Activated B cell treated with CpG ODN at 0.5 μM for 24 hours (primary cell): ENCODE results near the gene DUS3L. TPM values are rescaled to one million over a fixed set of nuclear protein-coding genes. Genes with fewer than 3 reads are reported as not detected.
A peak's percentile ranks its signal among the peaks of the same experiment; 100 is the strongest.

Experiments
- ATAC-seq: fragments of 200-7000 bp; cut with Tn5 transposase; one replicate; pipeline ENCODE4 v1.10.0; 2021; ENCODE audit warnings: low read depth, mild to moderate bottlenecking, moderate library complexity
- CTCF ChIA-PET: fragments of 350-600 bp; sonication (Branson Sonifier 250); formaldehyde crosslinking; loops from one replicate; lab custom pipeline; 2021; ENCODE audit warnings: antibody characterized with exemption; lab: Charles Lee
- POLR2A ChIA-PET: fragments of 350-600 bp; sonication (Branson Sonifier 250); formaldehyde crosslinking; loops from one replicate; lab custom pipeline; 2021; ENCODE audit warnings: antibody characterized with exemption; lab: Charles Lee
- DNase-seq: peaks from one replicate; pipeline ENCODE4 v3.0.0; 2022
- H3K27ac Mint-ChIP-seq: one replicate; pipeline ENCODE4 v1.8.0; 2020; ENCODE audit warnings: mixed read lengths
- H3K27me3 Mint-ChIP-seq: one replicate; pipeline ENCODE4 v1.8.0; 2021; ENCODE audit warnings: mixed read lengths
- H3K36me3 Mint-ChIP-seq: one replicate; pipeline ENCODE4 v1.8.0; 2021; ENCODE audit warnings: low read depth, mixed read lengths
- H3K4me1 Mint-ChIP-seq: one replicate; pipeline ENCODE4 v1.8.0; 2021; ENCODE audit warnings: mixed read lengths
- H3K4me3 Mint-ChIP-seq: one replicate; pipeline ENCODE4 v1.8.0; 2020; ENCODE audit warnings: mild to moderate bottlenecking, mixed read lengths
- H3K9me3 Mint-ChIP-seq: one replicate; pipeline ENCODE4 v1.8.0; 2020; ENCODE audit warnings: mixed read lengths
- CTCF ChIP-seq: fragments of 200-600 bp; IDR thresholded peaks from one replicate; pipeline ENCODE4 v1.8.0; 2022; ENCODE audit warnings: antibody characterized with exemption, mild to moderate bottlenecking
- intact Hi-C: fragments of 100-400 bp; cut with micrococcal nuclease; formaldehyde crosslinking; loops from one replicate; pipeline ENCODE4 v1.15.1; 2024
- total RNA-seq: library from RNA; stranded (reverse); gene quantifications from 2 replicates; pipeline ENCODE4 v1.2.3, GENCODE V29; 2022

The DUS3L gene
- total RNA-seq, 1 donor from 2014 or later, result 89.1 TPM

- Mint-ChIP-seq H3K27me3 (peaks cover 25% of the 10 kb centered on the region), H3K36me3 (no peaks in the 10 kb centered on the region), H3K4me1 (peaks cover 9% of the 10 kb centered on the region), H3K9me3 (no peaks in the 10 kb centered on the region), H3K27ac (no peak overlapping the region), H3K4me3 (no peak overlapping the region)
- CTCF ChIA-PET, result interaction anchor here (0.6 kb wide), 1 partner anchor 1017 kb away, joined by 3 read pairs; no protein-coding TSS in a partner anchor
- ATAC-seq (no peak), DNase-seq (no peak)
- TF ChIP-seq CTCF, result no peak
- POLR2A ChIA-PET, result no interaction called here
- intact Hi-C loops, result no loop called here
These were observed 7.3 kb upstream of the DUS3L start for GRCh38 chr19:5798244-5798643.

GRCh38 chr19:5795382-5795919 lies 4.5 kb upstream of the DUS3L start:
- peaks cover 12% of the 10 kb centered on the region for H3K27me3 Mint-ChIP-seq
- DNase-seq (no peak), ATAC-seq (no peak)
- ChIA-PET CTCF (interaction anchor here (1.2 kb wide), 1 partner anchor 9 kb away, joined by 3 read pairs; no protein-coding TSS in a partner anchor), POLR2A (no interaction called here)
- no peaks in the 10 kb centered on the region for H3K9me3 Mint-ChIP-seq
- H3K4me1 Mint-ChIP-seq, result peaks cover 8% of the 10 kb centered on the region
- H3K27ac Mint-ChIP-seq, result no peak overlapping the region
- TF ChIP-seq CTCF, result no peak
- intact Hi-C loops, result no loop called here
- H3K4me3 Mint-ChIP-seq, result no peak overlapping the region
- peaks cover 7% of the 10 kb centered on the region for H3K36me3 Mint-ChIP-seq

- peaks cover 15% of the 10 kb centered on the region for H3K4me1 Mint-ChIP-seq
- ChIA-PET POLR2A (no interaction called here), CTCF (interaction anchor here (3.0 kb wide), 1 partner anchor 11 kb away, joined by 12 read pairs; no protein-coding TSS in a partner anchor)
- no peaks in the 10 kb centered on the region for H3K9me3 Mint-ChIP-seq
- no peak for ATAC-seq
- no peak overlapping the region for H3K4me3 Mint-ChIP-seq
- intact Hi-C loops, result loop anchor here (5.0 kb wide), 4 partner anchors 171 to 1321 kb away; partner anchors contain the start of genes FEM1A, GPR108, HDGFL2 and SAFB
- DNase-seq, result no peak
- no peak for TF ChIP-seq CTCF
- H3K27me3 Mint-ChIP-seq, result peaks cover 6% of the 10 kb centered on the region
- H3K27ac Mint-ChIP-seq, result no peak overlapping the region
- H3K36me3 Mint-ChIP-seq, result peaks cover 25% of the 10 kb centered on the region
These were observed 2.2 kb upstream of the DUS3L start for GRCh38 chr19:5793188-5793587.

GRCh38 chr19:5792224-5792623 lies 1.3 kb upstream of the DUS3L start:
- Mint-ChIP-seq H3K27ac (no peak overlapping the region), H3K36me3 (peaks cover 32% of the 10 kb centered on the region), H3K9me3 (no peaks in the 10 kb centered on the region), H3K4me1 (peaks cover 15% of the 10 kb centered on the region), H3K4me3 (no peak overlapping the region), H3K27me3 (peaks cover 6% of the 10 kb centered on the region)
- CTCF ChIA-PET, result interaction anchor here (3.0 kb wide), 1 partner anchor 12 kb away, joined by 12 read pairs; no protein-coding TSS in a partner anchor
- DNase-seq, result no peak
- intact Hi-C loops, result loop anchor here (5.0 kb wide), 4 partner anchors 170 to 1320 kb away; partner anchors contain the start of genes FEM1A, GPR108, HDGFL2 and SAFB
- no peak for ATAC-seq
- POLR2A ChIA-PET, result interaction anchor here (2.4 to 2.9 kb wide), 2 partner anchors 36 to 72 kb away, joined by 15 read pairs; partner anchors contain the start of genes CATSPERD and LONP1
- no peak for TF ChIP-seq CTCF

GRCh38 chr19:5789886-5790558 lies 941 bp downstream of the DUS3L start:
- no peak for TF ChIP-seq CTCF
- H3K27ac Mint-ChIP-seq, result peak overlapping the region; percentile 100
- intact Hi-C loops, result loop anchor here (1.0 to 5.0 kb wide), 8 partner anchors 38 to 1318 kb away; partner anchors contain the start of genes CATSPERD, FEM1A, GPR108 and HDGFL2
- peak overlapping the region; percentile 97 for H3K4me3 Mint-ChIP-seq
- ChIA-PET POLR2A (interaction anchor here (1.2 to 2.9 kb wide), 6 partner anchors 14 to 167 kb away, joined by 4 to 15 read pairs (median 8); partner anchors contain the start of genes CATSPERD, LONP1, NRTN and SAFB), CTCF (interaction anchor here (2.3 kb wide), 1 partner anchor 14 kb away, joined by 10 read pairs; no protein-coding TSS in a partner anchor)
- H3K4me1 Mint-ChIP-seq, result peaks cover 15% of the 10 kb centered on the region
- DNase-seq (no peak), ATAC-seq (no peak)
- peaks cover 49% of the 10 kb centered on the region for H3K36me3 Mint-ChIP-seq
- peaks cover 3% of the 10 kb centered on the region for H3K27me3 Mint-ChIP-seq
- H3K9me3 Mint-ChIP-seq, result no peaks in the 10 kb centered on the region
